SW480 (cell line): Measurements from ENCODE around the gene SIK2.
"Not testable (repeated sequence)": the region's sequence is repeated elsewhere in the genome, so short reads cannot be mapped to it uniquely, and the experiment has no call there.

Experiments
- DNase-seq: peaks from one replicate; pipeline ENCODE4 v3.0.0-alpha.2; 2016; ENCODE audit warnings: low spot score

Gene SIK2

DNA sequence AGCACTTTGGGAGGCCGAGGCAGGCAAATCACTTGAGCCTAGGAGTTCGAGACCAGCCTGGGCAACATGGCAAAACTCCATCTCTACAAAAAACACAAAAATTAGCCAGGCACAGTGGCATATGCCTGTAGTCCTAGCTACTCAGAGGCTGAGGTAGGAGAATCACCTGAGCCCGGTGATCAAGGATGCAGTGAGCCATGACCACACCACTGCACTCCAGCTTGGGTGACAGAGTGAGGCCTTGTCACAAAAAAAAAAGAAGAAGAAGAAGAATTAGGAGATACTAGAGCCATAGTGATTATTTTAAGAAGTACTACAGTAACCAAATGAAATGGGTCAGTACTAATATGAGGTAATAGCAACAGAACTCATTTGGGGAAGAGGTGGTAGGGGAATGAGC is 56.2 kb downstream of the SIK2 start:
- DNase-seq: not testable (repeated sequence)

DNA sequence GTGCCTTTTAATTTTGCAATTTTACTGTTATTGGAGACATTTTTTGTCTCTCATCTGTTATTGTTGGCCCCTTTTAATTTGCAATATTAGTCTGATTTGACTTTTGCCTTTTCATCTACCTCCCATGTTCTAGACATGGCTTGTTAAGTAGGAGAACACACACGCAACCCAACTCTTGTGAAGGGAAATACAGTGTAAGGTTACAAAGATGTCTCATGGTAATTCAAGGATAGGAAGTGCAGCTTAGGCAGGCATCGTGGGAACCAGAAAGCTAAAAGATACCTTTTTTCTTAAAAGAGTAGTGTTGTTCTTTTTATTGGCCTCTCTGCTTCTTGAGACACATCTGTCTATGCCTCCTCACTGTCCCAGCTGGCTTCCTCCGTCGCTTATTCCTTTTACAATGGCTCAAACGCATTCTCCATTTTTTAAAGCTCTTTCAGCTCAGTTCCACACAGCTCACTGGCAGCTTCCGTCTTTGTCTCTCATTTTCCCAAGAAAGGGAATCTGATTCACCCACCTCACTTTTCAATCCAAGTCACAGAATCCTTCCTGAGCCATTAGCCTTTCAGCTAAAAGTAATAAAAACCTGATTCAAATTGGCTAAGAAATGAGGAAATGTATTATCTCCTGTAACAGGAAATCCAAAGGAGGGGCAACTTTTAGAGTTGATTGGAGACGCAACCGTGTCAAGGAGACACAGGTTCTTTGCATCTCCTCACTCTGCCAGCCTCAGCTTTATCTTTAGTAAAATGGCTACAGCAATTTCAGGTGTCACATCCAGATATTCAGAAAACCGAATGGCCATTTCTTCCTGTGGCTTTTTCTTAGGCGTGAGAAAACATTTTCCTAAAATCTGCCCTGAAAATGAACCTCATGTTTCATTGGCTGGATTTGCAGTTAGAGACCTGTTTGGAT is 57.2 kb downstream of the SIK2 start:
- DNase-seq: no peak

DNA sequence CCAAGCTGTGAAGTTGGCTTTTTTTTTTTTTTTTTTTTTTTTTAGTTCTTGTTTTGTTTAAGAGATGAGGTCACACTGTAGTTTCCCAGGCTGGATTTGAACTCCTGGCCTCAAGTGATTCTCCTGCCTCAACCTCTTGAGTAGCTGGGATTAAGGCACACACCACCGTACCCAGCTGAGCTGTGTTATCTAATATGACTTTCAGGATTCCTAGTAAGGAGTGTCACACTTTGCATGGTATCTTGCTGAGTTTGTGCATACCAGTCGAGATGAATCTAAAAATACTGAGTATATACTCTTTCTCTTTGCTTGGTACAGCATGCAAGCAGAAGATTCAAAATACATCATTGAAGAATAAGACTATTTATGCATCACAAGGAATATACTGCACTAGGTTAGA is 58.6 kb downstream of the SIK2 start:
- DNase-seq: no peak

DNA sequence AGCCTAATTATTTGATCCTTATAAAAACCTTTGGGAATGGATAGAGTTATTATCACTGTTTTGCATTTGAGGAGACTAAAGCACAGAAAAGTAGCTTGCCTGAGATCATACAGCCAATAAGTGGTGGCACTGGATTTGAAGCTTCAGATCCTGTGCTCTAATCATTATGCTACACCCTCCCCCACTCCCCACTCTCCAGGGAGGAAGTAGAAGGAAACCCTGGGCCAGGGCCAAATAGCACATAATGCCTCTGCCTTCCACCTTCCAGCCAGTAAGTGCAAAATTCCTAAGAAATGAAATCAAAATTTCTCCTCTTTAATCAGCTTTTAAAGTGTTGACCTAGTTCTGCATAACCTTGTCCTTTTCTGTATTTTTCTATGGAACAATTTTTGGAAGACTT is 61.6 kb downstream of the SIK2 start:
- DNase-seq: no peak

DNA sequence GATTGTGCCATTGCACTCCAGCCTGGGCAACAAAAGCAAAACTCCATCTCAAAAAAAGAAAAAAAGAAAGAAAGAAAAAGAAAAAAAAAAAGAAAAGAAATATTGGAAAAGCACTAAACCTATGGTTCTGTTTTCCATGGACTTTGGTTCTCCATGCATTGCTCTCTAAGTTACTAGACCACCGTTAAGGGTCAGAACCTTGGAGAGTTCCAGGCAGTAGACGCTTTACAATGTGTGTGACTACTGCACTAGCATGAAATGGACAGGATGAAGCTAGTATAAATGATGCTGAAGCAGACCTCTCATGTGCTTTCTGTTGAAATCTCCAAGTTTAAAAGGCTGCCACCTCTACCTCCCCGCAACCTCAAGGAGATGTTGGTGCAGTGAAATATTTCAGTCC is 63.5 kb downstream of the SIK2 start:
- peak; percentile 25 for DNase-seq

DNA sequence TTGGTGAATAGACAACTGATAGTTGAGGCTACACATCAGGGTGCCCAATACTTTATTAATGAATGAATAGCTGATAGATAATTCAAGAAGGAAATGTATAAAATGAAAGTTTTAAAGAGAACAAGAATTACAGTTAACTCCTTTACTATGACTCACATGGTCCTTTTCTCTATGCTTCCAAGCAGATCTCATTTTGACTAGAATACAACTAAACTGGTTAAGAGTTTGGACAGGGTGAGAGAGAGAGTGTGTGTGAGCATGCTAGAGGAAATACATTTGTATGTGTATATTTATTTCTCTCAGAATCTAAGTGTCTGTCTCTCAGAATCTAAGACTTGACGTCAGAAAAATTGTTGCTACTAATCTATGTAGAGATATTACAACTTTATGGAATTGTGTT is 66.7 kb downstream of the SIK2 start:
- DNase-seq: no peak

DNA sequence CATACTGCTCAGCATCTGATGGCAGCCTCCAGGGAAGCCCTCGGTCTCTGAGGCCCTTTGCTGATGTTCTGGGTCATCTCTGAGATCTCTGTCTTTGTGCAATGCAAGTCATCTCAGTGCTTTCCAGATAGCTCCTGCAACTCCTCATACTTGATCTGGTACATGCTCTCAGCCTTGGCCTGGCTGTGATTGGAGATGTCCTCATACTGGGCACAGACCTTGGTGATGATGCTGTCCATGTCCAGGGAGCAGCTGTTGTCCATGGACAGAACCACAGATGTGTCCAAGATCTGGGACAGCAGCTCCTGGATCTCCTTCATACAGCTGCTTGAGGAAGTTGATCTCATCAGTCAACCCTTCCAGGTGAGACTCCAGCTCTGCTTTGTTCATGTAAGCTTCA is 69.1 kb downstream of the SIK2 start:
- no peak for DNase-seq

DNA sequence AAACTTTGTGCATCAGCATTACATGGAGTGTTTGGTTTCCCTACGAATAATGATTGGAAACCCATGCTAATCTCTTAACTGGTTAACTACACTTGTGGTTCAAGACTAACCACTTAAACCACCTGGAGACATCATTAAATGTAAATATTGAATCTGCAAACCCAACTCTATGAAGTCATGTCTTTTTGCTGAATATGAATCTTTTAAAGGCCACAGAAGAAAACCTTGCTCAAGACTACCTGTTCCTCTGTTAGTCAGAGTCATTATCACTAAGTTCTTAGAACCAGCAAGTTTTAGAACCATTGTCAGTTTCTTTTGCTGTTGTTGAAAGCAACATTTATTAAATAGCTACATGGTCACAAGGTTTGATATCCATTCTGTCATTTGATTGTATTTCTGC is 70.7 kb downstream of the SIK2 start:
- DNase-seq: no peak

DNA sequence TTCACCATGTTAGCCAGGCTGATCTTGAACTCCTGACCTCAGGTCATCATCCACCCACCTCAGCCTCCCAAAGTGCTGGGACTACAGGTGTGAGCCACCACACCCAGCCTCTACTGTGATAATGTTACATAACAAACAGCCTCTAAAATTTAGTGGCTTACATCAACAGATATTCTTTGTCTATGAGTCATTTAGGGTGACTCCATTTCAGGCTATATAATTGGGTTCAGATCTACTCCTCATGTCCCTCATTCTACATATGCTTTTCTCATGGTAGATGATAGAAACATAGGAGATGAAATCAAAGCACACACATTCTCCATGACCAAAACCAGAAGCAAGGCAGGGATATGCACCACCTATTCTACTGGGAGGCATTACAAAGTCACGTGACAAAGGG is 72.7 kb downstream of the SIK2 start:
- no peak for DNase-seq

DNA sequence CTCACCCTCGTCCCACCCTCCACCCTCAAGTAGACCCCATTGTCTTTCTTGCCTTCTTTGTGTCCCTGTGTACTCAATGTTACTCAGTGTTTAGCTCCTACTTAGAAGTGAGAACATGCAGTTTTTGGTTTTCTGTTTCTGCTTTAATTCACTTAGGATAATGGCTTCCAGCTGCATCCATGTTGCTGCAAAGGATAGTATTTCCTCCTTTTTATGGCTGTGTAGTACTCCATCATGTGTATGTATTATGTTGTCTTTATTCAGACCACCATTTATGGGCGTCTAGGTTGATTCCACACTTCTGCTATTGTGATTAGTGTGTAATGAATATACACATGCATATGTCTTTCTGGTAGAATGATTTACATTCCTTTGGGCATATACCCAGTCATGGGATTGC is 73.6 kb downstream of the SIK2 start:
- DNase-seq: no peak

DNA sequence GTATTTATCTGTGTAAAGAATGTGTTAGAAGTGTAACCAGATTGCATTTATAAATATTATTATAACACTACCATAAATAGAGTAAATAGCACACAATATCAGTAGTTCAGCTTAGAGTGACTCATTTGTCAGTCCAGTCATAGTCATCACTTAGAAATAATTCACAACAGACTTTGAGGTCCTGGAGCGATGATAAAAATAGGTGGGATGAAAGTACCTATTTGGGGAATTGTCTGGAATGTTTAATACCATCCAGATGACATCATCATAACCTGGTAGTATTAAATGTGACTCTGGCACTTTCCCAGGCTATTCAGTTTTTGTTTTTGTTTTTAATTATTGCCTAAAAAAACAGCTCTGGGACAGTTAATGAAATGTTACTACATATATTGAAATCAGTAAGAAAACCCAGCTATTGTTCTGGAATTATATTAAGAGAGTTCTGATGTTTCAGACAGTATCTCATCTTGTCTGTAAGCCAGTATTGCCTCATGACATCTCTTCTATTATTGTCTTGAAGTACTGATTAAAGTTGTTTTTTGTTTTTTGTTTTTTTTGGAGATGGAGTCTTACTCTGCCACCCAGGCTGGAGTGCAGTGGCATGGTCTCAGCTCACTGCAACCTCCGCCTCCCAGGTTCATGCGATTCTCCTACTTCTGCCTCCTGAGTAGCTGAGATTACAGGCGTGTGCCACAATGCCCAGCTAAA is 74.8 kb downstream of the SIK2 start:
- peak; percentile 52 for DNase-seq

DNA sequence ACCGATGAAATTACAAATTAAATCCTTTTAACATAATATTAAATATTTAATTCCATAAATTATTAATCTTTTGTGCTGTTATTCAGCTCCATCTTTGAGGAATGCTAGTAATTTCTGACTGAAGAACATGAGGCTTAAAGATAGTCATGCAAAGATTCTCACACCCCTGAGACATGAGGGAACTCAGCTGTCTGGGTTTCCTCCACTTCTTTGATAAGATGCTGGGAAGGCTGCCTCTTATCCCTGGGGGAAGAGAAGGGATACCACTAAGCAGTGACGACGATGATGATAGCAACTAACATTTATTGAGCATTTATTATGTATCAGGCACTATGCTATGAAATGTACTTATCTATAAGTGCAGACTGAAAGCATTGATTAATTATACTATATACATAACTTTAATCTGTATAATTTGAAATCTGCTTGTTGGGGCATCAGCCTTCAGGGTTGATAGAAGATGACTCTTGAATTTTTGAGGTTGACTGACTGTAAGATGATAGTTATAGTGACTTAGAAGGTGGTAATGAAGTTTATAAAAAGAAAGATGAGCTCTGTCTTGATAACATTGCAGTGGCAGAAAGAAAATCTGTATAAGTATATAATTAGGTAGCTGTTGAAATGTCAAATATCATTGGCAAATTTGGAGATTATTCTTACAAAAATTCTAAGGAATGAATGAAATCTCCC is 78.4 kb downstream of the SIK2 start:
- no peak for DNase-seq

DNA sequence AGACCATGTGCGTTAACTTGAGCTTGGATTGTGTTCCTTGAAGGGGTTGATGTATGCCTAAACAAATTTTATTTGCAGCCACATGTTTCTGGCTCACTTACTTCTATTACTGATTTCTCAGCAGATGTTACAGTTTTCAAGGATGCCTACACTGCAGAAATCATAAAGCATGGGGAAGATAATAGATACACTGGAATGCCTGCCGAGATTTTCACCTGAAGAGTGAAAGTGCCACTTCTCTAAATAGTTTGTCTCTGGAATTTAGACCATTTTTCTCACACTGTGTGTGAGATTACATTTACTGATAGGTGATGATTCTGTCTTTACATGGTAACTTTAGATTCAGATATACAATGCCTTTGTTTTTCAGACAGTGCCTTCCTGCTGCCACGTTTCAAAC is 81.6 kb downstream of the SIK2 start:
- no peak for DNase-seq

DNA sequence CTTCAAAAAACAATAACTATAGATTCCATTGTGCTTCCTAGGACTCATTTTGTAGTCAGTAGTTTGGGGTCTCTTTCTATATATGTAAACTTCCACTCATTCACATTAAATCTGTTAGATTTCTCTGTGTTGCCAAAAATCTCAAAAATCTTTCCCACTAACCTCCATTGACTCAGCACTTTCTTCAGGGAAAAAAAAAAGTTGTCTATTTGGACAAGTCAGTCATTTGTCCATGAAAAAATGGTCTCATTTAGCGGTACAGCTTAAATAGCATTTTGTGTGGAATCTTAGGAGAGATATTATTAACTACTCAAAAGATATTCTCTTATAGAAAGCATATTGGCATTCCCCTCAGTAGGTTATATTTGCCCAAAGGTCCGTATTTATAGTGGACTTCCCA is 82.0 kb downstream of the SIK2 start:
- DNase-seq: no peak

DNA sequence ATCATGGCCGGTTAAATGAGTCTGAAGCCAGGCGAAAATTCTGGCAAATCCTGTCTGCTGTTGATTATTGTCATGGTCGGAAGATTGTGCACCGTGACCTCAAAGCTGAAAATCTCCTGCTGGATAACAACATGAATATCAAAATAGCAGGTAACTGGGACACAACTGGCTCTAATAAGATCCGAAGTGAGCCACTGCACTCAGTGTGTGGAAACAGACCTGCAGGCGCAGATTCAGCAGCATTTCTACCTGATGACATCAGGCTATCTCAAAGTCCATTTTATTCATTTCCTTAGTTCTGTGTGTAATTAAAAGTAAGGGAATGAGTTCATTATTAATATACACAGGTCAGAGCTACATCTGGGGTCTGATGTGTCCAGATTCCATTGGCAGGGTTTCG is 85.8 kb downstream of the SIK2 start:
- DNase-seq: no peak

DNA sequence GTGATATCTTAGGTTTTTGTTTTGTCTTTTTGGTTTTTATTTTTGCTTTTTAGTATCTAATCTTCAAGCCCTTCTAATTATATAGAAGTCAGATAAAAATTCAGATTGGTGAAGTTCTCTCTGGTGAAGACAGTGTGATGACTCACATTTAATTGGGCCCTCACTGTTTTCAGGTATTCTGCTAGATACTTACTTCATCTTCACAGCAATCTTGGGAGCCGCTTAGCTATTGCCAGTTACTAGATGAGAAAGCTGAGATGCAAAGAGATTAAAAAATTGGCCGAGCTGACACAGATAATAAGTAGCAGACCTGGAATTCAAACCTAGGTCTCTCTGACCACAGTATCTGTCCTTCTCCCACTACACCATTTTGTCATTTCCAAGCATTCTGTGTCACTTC is 88.9 kb downstream of the SIK2 start:
- no peak for DNase-seq

DNA sequence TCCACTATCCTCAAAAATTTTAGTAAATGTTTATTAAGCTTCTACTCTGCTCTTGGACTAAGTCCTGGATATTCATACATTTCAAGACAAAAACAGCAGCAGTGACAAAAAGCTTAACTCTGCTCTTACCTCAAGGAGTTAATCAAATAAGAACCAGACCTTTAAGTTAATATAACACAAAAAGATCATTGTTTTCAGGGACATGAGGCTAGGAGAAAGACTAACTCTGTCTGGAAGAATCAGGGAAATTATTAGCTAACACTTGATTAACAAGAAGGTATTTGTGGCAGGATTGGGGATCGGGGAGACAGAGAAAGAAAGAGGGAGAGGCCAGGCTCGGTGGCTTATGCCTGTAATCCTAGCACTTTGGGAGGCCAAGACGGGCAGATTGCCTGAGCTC is 89.5 kb downstream of the SIK2 start:
- DNase-seq: no peak

DNA sequence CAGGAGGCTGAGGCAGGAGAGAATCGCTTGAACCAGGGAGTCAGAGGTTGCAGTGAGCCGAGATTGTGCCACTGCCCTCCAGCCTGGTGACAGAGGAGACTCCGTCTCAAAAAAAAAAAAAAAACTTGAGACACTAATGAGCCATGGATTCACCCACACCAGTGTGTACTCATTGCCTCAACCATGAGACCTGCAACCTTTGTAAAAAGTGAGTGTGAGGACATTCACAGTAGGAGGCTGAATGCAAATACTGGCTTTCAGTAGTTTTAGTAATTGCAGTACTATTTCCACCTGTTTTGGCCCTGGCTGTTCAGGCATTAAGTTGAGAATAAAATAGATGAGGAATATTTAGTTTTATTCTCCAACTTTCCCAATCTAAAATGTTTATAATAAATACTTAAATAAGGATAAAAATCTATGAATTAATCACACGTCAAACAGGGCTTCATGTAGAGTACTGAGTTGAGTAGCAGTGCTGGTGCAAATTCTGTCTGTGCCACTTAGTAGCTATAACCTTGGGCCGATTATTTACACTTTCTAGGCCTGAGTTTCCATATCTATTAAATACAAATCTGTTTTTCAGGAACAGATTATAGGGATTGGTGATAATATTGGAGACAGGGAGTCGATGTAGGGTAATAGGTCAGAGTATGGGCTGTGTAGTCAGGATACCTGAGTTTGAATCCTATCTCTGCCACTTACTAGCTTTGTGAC is 91.1 kb downstream of the SIK2 start:
- no peak for DNase-seq

DNA sequence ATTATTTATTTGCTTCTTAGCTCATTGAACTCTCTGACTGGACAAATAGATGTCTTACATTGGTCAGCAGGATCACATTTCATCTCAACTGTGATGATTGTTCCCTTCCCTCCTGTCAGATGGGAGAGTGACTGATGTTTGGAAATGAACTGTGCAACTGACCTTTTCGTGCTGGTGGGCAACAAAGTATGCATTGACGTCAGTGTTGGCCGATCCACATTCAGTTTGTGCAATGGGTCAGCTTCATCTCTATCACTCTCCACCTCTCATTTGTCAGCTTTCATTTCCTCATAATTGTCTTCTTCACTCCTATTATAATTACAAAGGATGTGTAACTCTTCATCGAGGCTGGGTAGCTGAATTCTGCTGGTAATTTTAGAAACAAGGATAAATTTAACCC is 92.6 kb downstream of the SIK2 start:
- no peak for DNase-seq

DNA sequence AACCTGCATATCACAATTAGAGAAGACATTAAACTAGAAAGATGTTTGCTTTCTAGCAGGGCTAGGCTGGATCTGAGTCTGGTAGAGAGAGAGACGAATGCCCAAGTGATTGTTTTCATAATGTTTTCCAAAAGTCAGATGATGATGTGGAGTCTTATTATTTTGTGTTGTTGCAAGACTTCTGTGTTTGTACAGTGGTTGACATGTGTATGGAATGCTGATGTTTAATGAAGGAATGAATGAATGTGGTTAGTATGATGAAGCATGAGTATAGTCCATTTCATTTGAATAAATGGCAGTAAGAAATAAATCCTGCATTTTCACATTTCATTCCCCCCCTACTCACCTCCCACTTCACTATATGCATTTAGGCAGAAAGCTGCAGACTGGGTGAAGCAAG is 94.3 kb downstream of the SIK2 start:
- DNase-seq: no peak

DNA sequence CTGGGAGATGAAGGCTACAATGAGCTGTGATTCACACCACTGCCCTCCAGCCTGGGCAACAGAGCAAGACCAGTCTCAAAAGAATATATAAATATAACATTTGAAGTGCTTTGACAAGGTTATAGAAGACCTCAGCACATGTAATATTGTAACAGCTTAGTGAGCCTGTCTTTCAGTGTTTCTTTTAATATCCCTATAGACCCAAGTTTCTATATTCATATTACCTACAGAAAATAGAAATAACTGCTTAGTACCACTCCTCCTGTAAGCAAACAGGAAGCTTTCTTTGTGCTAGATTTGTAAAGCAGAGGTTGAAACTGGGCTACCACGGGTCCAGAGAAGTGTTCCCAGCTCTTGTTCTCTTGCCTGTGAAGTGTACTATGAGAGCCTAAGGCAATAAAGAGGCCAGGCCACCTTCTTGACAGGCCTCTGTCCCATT is 95.7 kb downstream of the SIK2 start:
- no peak for DNase-seq

DNA sequence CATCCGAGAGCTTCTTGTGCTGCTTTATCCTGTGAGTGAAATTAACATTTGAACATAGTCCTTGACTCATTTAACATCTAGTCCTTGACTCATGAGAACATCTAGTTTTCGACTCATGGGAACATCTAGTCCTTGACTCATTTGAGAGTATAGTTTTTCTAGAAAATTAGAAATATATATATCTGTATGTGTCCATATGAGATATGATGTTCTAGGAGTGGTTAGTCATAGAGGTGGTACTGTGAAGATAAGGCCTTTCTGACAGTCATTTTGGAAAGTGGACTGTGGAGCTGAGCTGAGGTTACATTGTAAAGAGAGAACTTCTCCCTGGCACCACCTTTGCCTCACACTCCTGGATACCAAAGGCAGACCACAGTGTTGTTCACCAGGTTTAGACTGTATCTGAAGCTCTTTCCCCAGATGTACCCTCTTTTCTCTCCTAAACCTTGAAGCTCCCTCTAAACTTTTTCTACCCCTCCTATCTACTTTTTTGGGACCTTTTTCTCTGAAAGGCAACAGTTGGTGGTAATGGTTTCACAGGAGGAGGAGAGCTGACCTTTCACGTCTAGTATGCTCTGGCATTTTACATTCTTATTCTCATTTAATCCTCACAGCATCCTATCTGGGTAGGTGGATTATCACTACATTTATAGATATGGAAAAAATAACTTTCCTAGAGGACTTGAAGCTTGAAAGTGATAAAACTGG is 96.8 kb downstream of the SIK2 start:
- no peak for DNase-seq
